HG03460 (cell line): Measurements from ENCODE around the gene SLCO3A1.

Experiments
- ATAC-seq: cut with Tn5 transposase; IDR thresholded peaks from one replicate; pipeline ENCODE4 v1.9.1; 2021; ENCODE audit not compliant: unreplicated experiment

The SLCO3A1 gene

DNA sequence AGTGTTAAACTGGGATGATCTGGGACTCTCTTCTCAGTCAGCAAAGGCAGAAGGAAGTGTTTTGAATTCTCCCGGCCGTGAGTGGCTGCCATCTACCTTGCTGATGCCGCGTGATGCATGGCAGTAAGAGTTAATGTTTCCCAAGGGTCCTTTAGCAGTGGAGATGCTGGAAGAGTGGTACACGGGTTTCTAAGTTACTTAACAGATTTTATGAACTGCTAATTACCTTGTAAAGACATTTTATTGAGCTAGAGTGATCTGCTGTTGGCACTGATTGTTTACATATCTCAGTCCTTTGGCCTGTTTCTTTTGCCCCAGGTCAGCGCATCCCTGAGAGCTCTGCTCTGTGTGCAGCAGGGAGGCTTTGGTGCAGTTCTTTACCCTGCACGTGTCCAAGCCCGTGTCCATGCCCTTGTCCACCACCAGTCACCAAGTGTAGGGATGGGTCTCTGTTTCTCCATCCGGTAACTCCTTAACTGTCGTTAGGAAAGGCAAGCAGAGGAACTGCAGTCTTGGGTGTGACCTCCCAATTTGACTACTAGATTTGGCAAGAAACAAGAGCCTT is 172.3 kb downstream of the SLCO3A1 start:
- no peak for ATAC-seq

GRCh38 chr15:92028389-92028724 is 174.8 kb downstream of the SLCO3A1 start:
- ATAC-seq, result no peak

GRCh38 chr15:92029767-92030166 is 176.3 kb downstream of the SLCO3A1 start:
- no peak for ATAC-seq

DNA sequence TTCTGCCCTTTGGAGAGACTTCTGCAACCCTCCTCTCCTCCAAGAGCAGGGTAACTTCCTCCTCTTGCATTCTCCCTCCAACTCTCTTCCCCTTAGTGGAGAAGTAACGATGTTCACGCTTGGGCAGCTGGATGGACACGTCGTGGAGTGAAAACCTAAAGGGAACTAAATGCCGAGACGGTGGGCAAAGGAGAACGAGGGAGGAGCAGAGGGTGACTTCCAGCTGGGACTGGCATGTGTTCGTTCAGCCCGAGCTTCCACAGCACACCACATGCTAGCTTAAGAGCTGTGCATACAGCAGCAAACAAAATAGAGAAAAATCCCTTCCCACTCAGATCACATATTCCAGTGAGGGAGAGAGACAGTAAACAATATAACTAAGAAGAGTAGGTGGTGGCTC is 179.8 kb downstream of the SLCO3A1 start:
- ATAC-seq, result no peak

GRCh38 chr15:92033723-92034122 is 180.2 kb downstream of the SLCO3A1 start:
- no peak for ATAC-seq

DNA sequence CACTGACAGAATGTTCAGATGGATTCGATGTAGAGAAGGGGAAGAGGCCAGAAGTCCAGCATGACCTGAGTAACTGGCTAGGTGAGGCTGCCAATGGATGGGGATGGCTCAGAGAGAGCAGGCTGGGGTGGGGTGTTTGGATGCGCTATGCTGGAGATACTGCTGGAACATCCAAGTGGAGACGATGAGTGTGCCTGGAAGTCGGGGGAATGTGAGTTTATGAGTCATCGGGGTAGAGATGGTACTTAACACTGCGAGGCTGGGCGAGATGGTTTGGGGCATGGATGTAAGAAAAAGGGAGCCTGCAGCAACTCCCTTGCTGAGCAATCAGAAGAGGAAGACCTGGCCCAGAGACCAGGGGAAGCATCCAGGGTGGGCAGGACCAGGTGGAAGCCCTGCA is 180.7 kb downstream of the SLCO3A1 start:
- no peak for ATAC-seq

DNA sequence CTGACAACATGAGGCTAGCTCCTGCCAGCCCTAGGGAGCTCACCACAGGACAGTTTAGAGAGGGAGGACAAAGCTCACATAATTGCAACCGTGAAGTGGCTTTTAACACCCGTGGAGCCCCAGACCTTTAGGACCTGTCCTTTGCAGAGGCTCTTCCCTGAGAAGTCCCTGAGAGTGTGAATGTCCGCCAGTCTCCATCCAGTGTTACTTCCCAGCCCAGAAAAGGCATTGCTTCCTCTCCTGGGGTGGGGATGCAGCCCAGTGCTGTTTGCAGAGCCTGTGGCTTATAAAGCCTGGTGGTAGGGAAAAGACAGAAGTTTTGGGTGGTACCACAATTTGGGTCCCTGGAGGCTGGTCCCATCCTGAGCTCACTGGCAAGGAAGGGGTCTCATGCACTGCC is 182.0 kb downstream of the SLCO3A1 start:
- no peak for ATAC-seq

DNA sequence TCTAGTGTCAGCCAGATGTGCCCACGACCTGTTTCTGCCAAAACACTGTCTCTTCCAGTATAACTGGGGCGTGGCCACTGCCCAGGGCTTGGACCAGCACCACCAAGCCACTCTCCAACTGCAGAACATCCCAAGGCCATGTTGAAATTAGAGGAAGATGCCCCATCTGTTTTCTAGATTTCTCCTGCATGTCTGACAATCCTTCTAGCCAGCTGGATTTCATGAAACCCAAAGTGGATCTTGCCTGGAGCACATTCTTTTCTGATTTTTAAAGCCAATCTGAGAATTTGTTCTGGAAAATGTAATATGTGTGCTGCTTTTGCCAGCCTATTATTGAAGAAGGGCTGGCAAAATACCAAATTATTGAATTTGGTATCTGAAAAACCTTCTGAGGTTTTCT is 182.5 kb downstream of the SLCO3A1 start:
- ATAC-seq, result no peak

- no peak for ATAC-seq
These were observed 184.0 kb downstream of the SLCO3A1 start for GRCh38 chr15:92037491-92037890.

GRCh38 chr15:92040350-92040749 is 186.8 kb downstream of the SLCO3A1 start:
- ATAC-seq, result no peak

DNA sequence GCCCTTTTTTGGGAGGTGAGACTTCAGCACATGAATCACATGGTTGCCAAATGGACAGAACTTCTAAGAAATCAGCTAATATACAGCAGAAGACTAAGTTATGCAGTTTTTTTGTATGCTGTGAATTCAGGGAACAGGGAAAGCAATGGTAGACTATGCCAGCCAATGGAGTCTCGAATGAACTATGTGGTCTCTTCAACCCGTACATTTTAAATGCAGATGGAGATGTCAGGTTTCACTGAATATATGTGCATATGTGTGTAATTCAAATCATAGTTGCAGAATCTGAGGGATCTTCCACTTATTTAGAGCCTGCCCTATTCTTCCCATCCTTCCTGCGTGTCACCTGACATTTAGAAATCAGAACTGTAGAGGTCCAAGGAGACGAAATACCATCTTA is 187.9 kb downstream of the SLCO3A1 start:
- ATAC-seq, result no peak

DNA sequence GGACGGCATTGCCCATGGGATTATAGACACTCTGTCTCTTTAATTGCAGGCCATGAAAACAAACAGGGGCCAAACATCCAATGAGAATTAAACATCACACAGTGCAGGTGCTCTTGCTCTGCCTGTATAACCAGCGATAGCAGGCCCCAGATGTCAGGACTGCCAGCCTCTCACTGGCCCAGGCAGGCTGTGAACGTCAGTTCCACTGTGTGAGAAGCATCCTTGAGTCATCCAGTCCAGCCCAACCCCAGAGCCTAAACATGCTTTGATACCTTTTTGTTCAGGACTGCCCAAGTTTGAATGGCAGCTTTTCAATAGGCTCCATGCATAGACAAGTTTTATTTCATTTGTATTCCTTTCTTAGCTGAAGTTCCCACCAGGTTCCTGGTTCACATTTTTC is 189.8 kb downstream of the SLCO3A1 start:
- ATAC-seq, result no peak

DNA sequence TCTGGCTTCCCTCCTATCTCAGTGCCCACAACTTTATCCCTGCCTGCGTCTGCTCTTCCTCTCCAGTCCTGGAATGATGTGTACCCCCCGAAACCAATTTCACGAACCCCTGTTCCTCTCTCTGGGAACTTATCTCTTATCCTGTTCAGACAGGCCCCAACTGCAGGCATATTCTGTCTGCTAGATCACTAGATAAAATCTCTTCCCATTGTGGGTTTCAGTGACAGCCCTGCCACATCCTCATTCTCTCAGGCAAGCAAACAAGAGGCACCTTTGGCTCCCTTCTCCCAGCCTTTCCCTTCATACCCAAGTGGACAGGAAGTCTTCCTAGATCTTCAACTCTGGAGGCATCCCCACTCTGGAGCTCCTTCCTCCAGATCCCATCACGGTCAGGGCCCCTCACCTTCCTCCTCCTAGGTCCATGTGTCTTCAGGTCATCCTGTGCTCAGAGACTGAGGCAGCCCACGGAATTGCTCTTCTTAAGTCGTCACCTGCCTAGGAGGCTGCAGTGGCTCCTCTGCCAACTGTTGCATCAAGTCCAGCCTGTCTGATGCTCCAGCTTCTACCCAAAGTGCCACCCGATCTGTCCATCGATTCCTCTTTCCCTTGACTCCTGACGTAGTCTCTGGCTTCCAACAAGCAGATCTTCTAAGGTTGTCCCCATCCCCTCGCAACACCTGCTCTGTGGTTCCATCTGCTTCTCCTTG is 190.8 kb downstream of the SLCO3A1 start:
- no peak for ATAC-seq

- no peak for ATAC-seq
These were observed 194.4 kb downstream of the SLCO3A1 start for GRCh38 chr15:92047900-92048299.

GRCh38 chr15:92048739-92049138 is 195.2 kb downstream of the SLCO3A1 start:
- no peak for ATAC-seq

DNA sequence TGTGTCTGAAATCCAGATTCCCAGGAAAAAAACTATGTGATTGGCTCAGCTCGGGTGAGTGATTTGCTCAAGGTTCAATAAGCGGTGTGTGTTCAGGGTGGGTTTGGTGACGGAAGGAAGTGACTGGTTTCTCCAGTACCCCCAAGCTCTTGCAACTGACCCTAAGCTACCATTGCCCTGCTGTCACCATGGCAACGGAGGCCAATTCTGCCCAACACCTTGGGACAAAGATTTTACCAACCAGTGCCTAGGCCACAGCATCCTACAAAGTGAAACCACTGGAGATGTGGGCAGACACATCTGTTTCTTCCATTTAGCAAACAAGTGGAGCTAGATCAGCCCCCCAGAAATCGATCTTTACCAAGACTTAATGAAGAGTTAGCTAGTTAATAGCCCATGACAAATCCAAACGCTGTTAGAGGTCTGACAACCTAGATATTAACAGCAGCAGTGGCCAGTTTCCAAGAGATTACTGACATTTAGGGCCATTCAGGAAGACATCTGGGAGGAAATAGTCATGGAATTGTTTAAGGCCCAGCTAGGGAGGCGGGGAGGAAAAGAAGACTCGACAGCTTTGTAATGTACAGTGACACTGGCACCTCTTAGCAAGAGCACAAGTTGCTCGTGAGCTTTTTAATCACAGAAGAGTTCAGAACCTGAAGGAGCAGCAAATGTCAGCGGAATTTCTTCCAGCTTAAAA is 195.9 kb downstream of the SLCO3A1 start:
- no peak for ATAC-seq

DNA sequence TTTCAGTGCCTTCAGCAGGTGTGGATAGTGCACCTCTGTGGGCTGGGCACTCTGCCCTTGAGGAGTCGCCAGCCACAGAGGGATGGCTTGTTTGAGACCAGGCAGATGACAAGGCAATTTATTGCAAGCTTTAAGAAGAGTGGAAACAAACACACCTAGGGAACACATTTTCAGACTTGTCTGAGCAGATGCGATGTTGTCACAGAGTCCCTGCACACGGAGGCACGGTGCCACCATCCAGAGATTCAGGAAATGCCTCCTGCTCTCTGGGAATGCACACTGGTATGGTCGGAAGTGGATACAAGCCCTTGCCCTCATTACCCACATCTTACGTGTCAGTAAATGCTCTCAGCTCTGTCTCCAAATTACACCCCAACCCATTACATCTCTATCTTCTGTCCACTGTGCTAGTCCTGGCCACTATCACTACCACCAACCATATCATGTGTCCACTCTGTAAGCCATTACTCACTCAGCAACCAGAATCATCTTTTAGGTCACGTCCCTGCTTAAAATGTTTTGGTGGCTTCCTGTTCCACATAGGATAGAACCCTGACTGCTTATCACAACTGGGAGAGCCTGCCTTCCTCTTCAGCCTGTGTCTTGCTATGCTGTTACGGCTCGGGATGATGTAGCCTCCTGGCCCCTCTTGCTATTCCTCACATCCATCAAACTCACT is 196.9 kb downstream of the SLCO3A1 start:
- no peak for ATAC-seq

GRCh38 chr15:92051716-92052115 is 198.2 kb downstream of the SLCO3A1 start:
- no peak for ATAC-seq

- ATAC-seq, result no peak
These were observed 200.3 kb downstream of the SLCO3A1 start for GRCh38 chr15:92053753-92054316.

DNA sequence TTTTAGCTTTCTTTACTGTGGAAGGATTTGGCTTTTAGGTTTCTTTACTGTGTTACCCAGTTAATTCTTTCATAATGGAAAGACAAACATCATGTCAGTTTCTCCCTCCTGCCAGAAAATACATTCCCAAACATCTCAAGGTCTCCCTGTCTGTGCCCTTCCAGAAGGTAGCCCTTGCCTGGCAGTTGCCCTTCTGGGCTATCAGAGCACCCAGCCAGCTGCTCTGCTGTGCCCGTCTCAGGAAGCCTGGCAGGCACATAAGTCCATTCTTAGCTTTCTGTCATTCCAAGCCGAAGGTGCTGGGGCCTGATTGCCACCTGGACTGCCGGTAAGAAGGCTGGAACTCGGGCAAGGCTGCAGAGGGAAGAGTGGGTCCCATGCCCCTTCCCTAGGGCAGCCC is 203.4 kb downstream of the SLCO3A1 start:
- ATAC-seq, result no peak
